ENCODE data around the gene NINJ2.
"Not testable (repeated sequence)": the region's sequence is repeated elsewhere in the genome, so short reads cannot be mapped to it uniquely, and the experiment has no call there.

NINJ2 gene

DNA sequence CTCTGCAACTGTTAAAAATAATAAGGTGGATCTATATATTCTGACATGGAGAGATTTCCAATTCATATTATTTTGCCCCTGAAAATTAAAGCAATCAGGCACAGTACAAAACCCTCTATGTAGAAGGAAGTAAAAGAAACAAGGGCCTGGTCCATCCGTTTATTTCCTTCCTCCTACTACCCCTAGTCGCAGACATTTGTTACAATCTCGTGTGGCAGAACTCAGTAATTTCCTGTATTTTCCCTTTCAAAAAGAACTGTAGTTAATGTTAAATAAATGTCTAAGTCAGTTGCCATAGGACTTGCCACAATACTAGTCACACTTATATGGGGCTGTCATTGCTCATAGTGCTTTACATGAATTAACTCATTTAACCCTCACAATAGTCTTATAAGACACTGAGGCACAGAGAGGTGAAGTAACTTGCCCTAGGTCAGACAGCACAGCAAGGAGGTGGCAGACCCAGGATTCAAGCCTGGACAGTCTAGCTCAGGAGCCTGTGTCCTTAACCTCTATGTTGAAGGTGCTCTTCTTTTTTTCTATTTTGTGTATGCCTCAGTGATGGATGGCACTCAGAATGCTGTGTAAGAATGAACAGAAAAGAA is 24.2 kb downstream of the NINJ2 start:
- TF ChIP-seq, protein P1, sequence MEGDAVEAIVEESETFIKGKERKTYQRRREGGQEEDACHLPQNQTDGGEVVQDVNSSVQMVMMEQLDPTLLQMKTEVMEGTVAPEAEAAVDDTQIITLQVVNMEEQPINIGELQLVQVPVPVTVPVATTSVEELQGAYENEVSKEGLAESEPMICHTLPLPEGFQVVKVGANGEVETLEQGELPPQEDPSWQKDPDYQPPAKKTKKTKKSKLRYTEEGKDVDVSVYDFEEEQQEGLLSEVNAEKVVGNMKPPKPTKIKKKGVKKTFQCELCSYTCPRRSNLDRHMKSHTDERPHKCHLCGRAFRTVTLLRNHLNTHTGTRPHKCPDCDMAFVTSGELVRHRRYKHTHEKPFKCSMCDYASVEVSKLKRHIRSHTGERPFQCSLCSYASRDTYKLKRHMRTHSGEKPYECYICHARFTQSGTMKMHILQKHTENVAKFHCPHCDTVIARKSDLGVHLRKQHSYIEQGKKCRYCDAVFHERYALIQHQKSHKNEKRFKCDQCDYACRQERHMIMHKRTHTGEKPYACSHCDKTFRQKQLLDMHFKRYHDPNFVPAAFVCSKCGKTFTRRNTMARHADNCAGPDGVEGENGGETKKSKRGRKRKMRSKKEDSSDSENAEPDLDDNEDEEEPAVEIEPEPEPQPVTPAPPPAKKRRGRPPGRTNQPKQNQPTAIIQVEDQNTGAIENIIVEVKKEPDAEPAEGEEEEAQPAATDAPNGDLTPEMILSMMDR (IDR thresholded peaks at IDR 0.05; ENCODE audit: control extremely low read depth, extremely low read depth, low read depth, missing control alignments) = no peak
- ChIA-PET POLR2A (interaction anchor here (0.6 kb wide), 1 partner anchor 39 kb away, joined by 5 read pairs; no protein-coding TSS in a partner anchor), CTCF (interaction anchor here (0.6 to 1.5 kb wide), 5 partner anchors 28 to 177 kb away, joined by 3 read pairs; no protein-coding TSS in a partner anchor)
- DNase-seq (ENCODE audit: extremely low spot score) = no peak

DNA sequence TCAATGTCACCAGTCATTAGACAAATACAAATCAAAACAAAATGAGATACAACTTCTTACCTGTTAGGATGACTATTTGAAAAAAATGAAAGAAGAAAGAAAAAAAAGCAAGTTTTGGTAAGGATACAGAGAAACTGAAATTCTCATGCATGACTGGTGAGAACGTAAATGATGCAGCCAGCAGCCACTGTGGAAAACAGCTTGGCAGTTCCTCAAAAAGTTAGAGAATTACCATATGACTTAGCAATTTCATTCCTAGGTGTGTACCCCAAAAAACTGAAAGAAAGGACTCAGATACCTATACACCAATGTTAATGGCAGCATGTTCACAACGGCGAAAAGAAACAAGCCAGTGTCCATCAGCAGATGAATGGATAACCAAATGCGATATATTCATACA is 26.6 kb downstream of the NINJ2 start:
- ChIA-PET CTCF (interaction anchor here (0.6 to 1.7 kb wide), 5 partner anchors 16 to 179 kb away, joined by 3 to 5 read pairs (median 4); no protein-coding TSS in a partner anchor), POLR2A (no interaction called here)
- TF ChIP-seq, protein P1 (IDR thresholded peaks at IDR 0.05; ENCODE audit: control extremely low read depth, extremely low read depth, low read depth, missing control alignments) = no peak
- no peak for DNase-seq (ENCODE audit: extremely low spot score)

DNA sequence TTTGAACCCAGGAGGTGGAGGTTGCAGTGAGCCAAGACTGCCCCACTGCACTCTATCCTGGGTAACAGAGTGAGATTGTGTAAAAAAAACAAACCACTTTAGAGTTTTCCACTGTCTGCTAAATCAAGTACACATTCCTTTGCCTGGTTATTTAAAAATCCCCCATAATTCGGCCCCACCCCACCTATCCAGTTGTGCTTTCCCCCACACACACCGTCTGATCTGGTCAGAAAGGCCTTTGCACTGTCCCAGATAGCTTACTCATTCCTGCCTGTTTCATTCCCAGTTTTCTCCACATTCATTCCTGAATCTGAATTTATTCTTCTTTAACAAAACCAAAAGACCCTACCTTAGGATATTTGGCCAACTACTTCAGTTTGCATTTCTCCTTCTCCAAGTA is 29.5 kb downstream of the NINJ2 start:
- no peak for DNase-seq (ENCODE audit: extremely low spot score)
- CTCF ChIA-PET = no interaction called here
- POLR2A ChIA-PET = no interaction called here
- TF ChIP-seq, protein P1 (IDR thresholded peaks at IDR 0.05; ENCODE audit: control extremely low read depth, extremely low read depth, low read depth, missing control alignments) = no peak

DNA sequence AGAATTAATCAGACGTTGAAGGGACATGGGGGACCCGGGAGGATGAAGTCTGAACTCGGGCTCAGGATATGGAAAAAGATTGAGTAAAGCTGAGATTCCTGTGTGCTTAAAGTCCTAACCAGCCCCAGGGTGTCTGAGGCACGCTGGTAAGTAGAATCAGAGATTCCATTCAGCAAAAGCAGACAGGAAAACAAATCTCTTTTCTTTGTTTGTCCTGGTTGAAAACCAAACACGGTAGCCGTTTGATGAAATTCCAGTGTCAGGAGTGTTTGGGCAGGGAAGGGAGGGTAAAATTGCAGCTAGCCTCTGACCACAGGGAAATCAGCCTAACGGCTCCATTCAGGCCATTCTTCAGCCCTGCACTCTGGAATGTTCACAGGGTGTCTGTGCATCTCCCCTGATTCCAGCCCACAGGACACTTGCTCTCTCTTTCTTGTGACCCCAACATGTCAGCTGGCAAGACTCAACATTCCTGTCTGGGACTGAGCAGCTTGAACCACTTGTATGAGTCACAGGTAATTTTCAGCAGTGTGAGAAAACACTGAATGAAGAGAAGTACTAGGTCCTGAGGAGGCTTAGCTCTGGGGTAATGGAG is 31.0 kb downstream of the NINJ2 start:
- ChIA-PET CTCF (interaction anchor here (1.1 to 2.3 kb wide), 7 partner anchors 12 to 119 kb away, joined by 3 to 9 read pairs (median 5); no protein-coding TSS in a partner anchor), POLR2A (no interaction called here)
- TF ChIP-seq, protein P1 (IDR thresholded peaks at IDR 0.05; ENCODE audit: control extremely low read depth, extremely low read depth, low read depth, missing control alignments) = no peak
- no peak for DNase-seq (ENCODE audit: extremely low spot score)

DNA sequence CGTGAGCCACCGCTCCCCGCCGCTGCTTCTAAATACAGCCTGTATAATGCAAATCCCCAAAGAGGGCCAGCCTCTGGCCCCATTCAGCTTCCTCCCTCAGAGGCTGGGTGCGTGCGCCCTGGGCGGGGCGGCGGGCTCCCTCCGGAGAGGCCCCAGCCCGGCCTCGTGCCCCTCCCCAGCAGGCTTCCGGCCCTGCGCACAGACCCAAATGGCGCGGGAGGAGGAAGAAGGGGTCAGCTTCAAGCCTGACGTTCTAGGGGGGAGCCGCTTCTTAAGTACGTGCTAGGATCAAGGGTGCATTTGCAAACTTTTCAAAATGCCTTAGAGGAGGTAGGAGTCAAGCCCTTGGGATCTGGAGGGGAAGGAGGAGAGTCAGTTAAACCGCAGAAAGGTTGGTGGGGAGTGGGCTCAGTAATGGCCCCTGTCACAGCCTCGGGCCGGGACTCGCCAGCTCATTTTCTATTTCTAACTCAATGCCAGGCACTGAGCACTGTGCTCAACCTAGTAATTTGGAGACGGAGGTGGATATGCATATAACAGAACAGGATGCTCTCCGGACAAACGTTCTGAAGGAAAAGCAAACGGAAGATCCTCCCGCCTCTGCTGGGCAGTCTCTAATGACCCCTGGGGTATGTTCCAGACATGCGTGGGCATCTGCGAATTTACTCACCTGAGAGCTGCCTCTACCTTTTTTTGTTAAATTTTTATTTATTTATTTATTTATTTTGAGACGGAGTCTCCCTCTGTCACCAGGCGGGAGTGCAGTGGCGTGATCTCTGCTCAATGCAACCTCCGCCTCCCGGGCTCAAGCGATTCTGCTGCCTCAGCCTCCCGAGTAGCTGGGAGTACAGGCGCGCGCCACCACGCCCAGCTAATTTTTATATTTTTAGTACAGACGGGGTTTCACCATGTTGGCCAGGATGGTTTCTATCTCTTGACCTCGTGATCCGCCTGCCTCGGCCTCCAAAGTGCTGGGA is 32.3 kb downstream of the NINJ2 start:
- TF ChIP-seq, protein P1 (IDR thresholded peaks at IDR 0.05; ENCODE audit: control extremely low read depth, extremely low read depth, low read depth, missing control alignments) = no peak
- peak; percentile 81 for DNase-seq (ENCODE audit: extremely low spot score)
- ChIA-PET CTCF (interaction anchor here (1.0 to 2.3 kb wide), 9 partner anchors 10 to 156 kb away, joined by 3 to 9 read pairs (median 4); no protein-coding TSS in a partner anchor), POLR2A (interaction anchor here (0.6 to 1.1 kb wide), 5 partner anchors 12 to 130 kb away, joined by 3 to 7 read pairs (median 3); no protein-coding TSS in a partner anchor)

DNA sequence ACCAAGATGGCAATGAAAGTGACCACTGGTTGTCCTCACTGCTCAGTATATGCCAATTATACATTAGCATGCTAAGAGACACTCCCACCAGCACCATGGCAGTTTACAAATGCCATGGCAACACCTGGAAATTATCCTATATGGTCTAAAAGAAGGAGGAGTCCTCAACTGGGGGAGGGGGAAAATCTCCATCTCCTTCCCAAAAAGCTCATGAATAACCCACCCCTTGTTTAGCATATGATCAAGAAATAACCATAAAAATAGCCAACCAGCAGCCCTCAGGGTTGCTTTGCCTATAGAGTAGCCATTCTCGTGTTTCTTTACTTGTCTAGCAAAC is 34.5 kb downstream of the NINJ2 start:
- DNase-seq (ENCODE audit: extremely low spot score); CTCF ChIA-PET; POLR2A ChIA-PET: not testable (repeated sequence)
